GM10266 (cell line): ENCODE data around the gene DNAJC5.

ENCODE experiments used
- DNase-seq: peaks from one replicate; pipeline ENCODE4 v3.0.0; 2012; ENCODE audit errors: extremely low spot score
- CTCF ChIP-seq: IDR thresholded peaks from 2 replicates; pipeline ENCODE4 v1.5.1; 2012; ENCODE audit warnings: mild to moderate bottlenecking, low read depth; ENCODE audit not compliant: control insufficient read depth, insufficient read depth; ENCODE audit errors: missing control alignments

Gene DNAJC5

GRCh38 chr20:63963784-63964301 is 68.9 kb downstream of the DNAJC5 start:
- TF ChIP-seq CTCF = no peak
- DNase-seq = no peak

GRCh38 chr20:63964412-63964811 is 69.5 kb downstream of the DNAJC5 start:
- TF ChIP-seq CTCF = no peak
- DNase-seq = no peak

- DNase-seq = no peak
- no peak for TF ChIP-seq CTCF
Measured at GRCh38 chr20:63966172-63966943, 71.4 kb downstream of the DNAJC5 start.

GRCh38 chr20:63966944-63967322 is 72.0 kb downstream of the DNAJC5 start:
- TF ChIP-seq CTCF = no peak

GRCh38 chr20:63967330-63968135 is 72.6 kb downstream of the DNAJC5 start:
- TF ChIP-seq CTCF = no peak
- DNase-seq = no peak

More at GRCh38 chr20:63966944-63967322, 72.0 kb downstream of the DNAJC5 start:
- no peak for DNase-seq

GRCh38 chr20:63968136-63968927 is 73.4 kb downstream of the DNAJC5 start:
- no peak for TF ChIP-seq CTCF
- DNase-seq = no peak
